MCF 10A (cell line): ENCODE results near the gene COX6A2. TPM values are rescaled to one million over a fixed set of nuclear protein-coding genes. Genes with fewer than 3 reads are reported as not detected.

Experiments used
- BruUV-seq: library from RNA; stranded (reverse); fragments of 400-500 nt; replicated peaks from 2 replicates; lab custom pipeline; 2021; lab: Mats Ljungman, UMichigan
- CTCF ChIA-PET: fragments of 300-600 bp; sonication (Branson Sonifier 250); formaldehyde crosslinking; extraction: SDS; loops from one replicate; lab custom pipeline; 2021; ENCODE audit warnings: antibody characterized with exemption, inconsistent platforms; lab: Yijun Ruan, JAX
- POLR2A ChIA-PET: fragments of 300-600, 350-650 bp; sonication (Branson Sonifier 250); formaldehyde crosslinking; extraction: SDS; loops from one replicate; lab custom pipeline; 2020; ENCODE audit warnings: antibody characterized with exemption, inconsistent platforms; lab: Yijun Ruan, JAX
- DNase-seq: peaks from one replicate; pipeline ENCODE4 v3.0.0-alpha.2; 2018; ENCODE audit not compliant: unreplicated experiment
- H3K27ac Mint-ChIP-seq: one replicate; pipeline ENCODE4 v1.8.0; 2022; ENCODE audit warnings: mild to moderate bottlenecking, low read depth, mixed read lengths; ENCODE audit not compliant: unreplicated experiment
- H3K27me3 Mint-ChIP-seq: one replicate; pipeline ENCODE4 v1.8.0; 2022; ENCODE audit warnings: mixed read lengths; ENCODE audit not compliant: insufficient read depth, unreplicated experiment
- H3K36me3 Mint-ChIP-seq: one replicate; pipeline ENCODE4 v1.8.0; 2022; ENCODE audit warnings: mild to moderate bottlenecking, moderate library complexity, mixed read lengths; ENCODE audit not compliant: insufficient read depth, unreplicated experiment
- H3K4me1 Mint-ChIP-seq: one replicate; pipeline ENCODE4 v1.8.0; 2022; ENCODE audit warnings: mixed read lengths; ENCODE audit not compliant: insufficient read depth, unreplicated experiment
- H3K4me3 Mint-ChIP-seq: one replicate; pipeline ENCODE4 v1.8.0; 2022; ENCODE audit warnings: mild to moderate bottlenecking, moderate library complexity, mixed read lengths; ENCODE audit not compliant: unreplicated experiment
- H3K9me3 Mint-ChIP-seq: one replicate; pipeline ENCODE4 v1.8.0; 2022; ENCODE audit warnings: mixed read lengths; ENCODE audit not compliant: unreplicated experiment
- CTCF ChIP-seq: fragments of 200-600 bp; IDR thresholded peaks from one replicate; pipeline ENCODE4 v1.8.0; 2022; ENCODE audit warnings: antibody characterized with exemption, mild to moderate bottlenecking; ENCODE audit not compliant: unreplicated experiment
- intact Hi-C: fragments of 100-400 bp; cut with micrococcal nuclease; formaldehyde crosslinking; loops from 2 replicates; pipeline ENCODE4 v1.14.1; 2022
- total RNA-seq: library from RNA; stranded (reverse); gene quantifications from 2 replicates; pipeline ENCODE4 v1.2.3, GENCODE V29; 2022

COX6A2 gene
- total RNA-seq, 1 experiment from 2014 or later: not detected

- Mint-ChIP-seq H3K27ac (peak overlapping the region; percentile 22), H3K27me3 (no peaks in the 10 kb centered on the region), H3K36me3 (peaks cover 32% of the 10 kb centered on the region), H3K9me3 (no peaks in the 10 kb centered on the region), H3K4me1 (peaks cover 6% of the 10 kb centered on the region), H3K4me3 (no peak overlapping the region)
- ChIA-PET POLR2A (no interaction called here), CTCF (no interaction called here)
- intact Hi-C loops: no loop called here
- no TSS peak for BruUV-seq
- DNase-seq: no peak
- no peak for TF ChIP-seq CTCF
These were observed 38.3 kb upstream of the COX6A2 start for GRCh38 chr16:31466381-31466841.

GRCh38 chr16:31465788-31466370 is 37.7 kb upstream of the COX6A2 start:
- peak overlapping the region; percentile 22 for H3K27ac Mint-ChIP-seq
- H3K36me3 Mint-ChIP-seq: peaks cover 32% of the 10 kb centered on the region
- intact Hi-C loops: no loop called here
- no peak for DNase-seq
- no peaks in the 10 kb centered on the region for H3K27me3 Mint-ChIP-seq
- no peak overlapping the region for H3K4me3 Mint-ChIP-seq
- no TSS peak for BruUV-seq
- ChIA-PET CTCF (no interaction called here), POLR2A (no interaction called here)
- H3K9me3 Mint-ChIP-seq: no peaks in the 10 kb centered on the region
- peaks cover 6% of the 10 kb centered on the region for H3K4me1 Mint-ChIP-seq
- TF ChIP-seq CTCF: no peak

- CTCF ChIA-PET: interaction anchor here (0.6 kb wide), 1 partner anchor 12 kb away, joined by 3 read pairs; no protein-coding TSS in a partner anchor
These were observed 36.7 kb upstream of the COX6A2 start for GRCh38 chr16:31464781-31465260.

GRCh38 chr16:31464348-31464769 is 36.2 kb upstream of the COX6A2 start:
- peaks cover 38% of the 10 kb centered on the region for H3K36me3 Mint-ChIP-seq
- TF ChIP-seq CTCF: no peak
- no peak for DNase-seq
- no peaks in the 10 kb centered on the region for H3K27me3 Mint-ChIP-seq
- BruUV-seq: no TSS peak
- ChIA-PET POLR2A (no interaction called here), CTCF (no interaction called here)
- intact Hi-C loops: no loop called here
- H3K4me1 Mint-ChIP-seq: peaks cover 14% of the 10 kb centered on the region
- H3K27ac Mint-ChIP-seq: no peak overlapping the region
- H3K4me3 Mint-ChIP-seq: no peak overlapping the region
- no peaks in the 10 kb centered on the region for H3K9me3 Mint-ChIP-seq

More at GRCh38 chr16:31464781-31465260, 36.7 kb upstream of the COX6A2 start:
- BruUV-seq: no TSS peak
- H3K4me1 Mint-ChIP-seq: peaks cover 14% of the 10 kb centered on the region
- POLR2A ChIA-PET: no interaction called here
- TF ChIP-seq CTCF: no peak
- no peak for DNase-seq
- H3K27ac Mint-ChIP-seq: no peak overlapping the region
- no peak overlapping the region for H3K4me3 Mint-ChIP-seq
- no peaks in the 10 kb centered on the region for H3K9me3 Mint-ChIP-seq
- H3K36me3 Mint-ChIP-seq: peaks cover 38% of the 10 kb centered on the region
- intact Hi-C loops: no loop called here
- no peaks in the 10 kb centered on the region for H3K27me3 Mint-ChIP-seq
